AG04450 (cell line): ENCODE data around the gene TLE2. TPM values are rescaled to one million over a fixed set of nuclear protein-coding genes. Genes with fewer than 3 reads are reported as not detected.

Experiments
- CTCF ChIA-PET: fragments of 300-600, 350-600 bp; formaldehyde crosslinking; extraction: SDS; loops from one replicate; lab custom pipeline; 2022; ENCODE audit warnings: antibody characterized with exemption, inconsistent platforms; lab: Charles Lee
- POLR2A ChIA-PET: fragments of 350-600 bp; formaldehyde crosslinking; extraction: SDS; loops from one replicate; lab custom pipeline; 2021; ENCODE audit warnings: antibody characterized with exemption, inconsistent platforms; lab: Yijun Ruan, JAX
- DNase-seq: peaks from one replicate; pipeline ENCODE4 v3.0.0-alpha.2; 2011; ENCODE audit warnings: low read depth, low spot score
- H3K27ac ChIP-seq: one replicate; pipeline ENCODE4 v1.5.1; 2012; ENCODE audit warnings: low read depth, low read length, control low read depth
- H3K27me3 ChIP-seq: one replicate; pipeline ENCODE4 v1.6.0; 2012; ENCODE audit warnings: low read length; ENCODE audit not compliant: control insufficient read depth, insufficient read depth
- H3K4me3 ChIP-seq: 2 replicates; pipeline ENCODE4 v1.5.1; 2011; ENCODE audit warnings: mild to moderate bottlenecking, low read depth, low read length, control low read depth
- H3K9me3 ChIP-seq: 2 replicates; pipeline ENCODE4 v1.5.1; 2012; ENCODE audit warnings: low read length; ENCODE audit not compliant: control insufficient read depth, insufficient read depth
- CTCF ChIP-seq: IDR thresholded peaks from 2 replicates; pipeline ENCODE4 v1.5.1; 2011; ENCODE audit warnings: low read depth, low read length, control low read depth, inconsistent platforms
- polyA plus RNA-seq: library from polyadenylated mRNA; depleted of rRNA; stranded (reverse); fragments of >200 nt; gene quantifications from 2 replicates; pipeline ENCODE4 v1.2.3, GENCODE V29; 2011

The TLE2 gene
- polyA plus RNA-seq, 1 experiment: 0.47 TPM

GRCh38 chr19:3004522-3004921, 24.6 kb downstream of the TLE2 start:
- CTCF ChIA-PET: no interaction called here
- POLR2A ChIA-PET: interaction anchor here (0.8 kb wide), 1 partner anchor 12 kb away, joined by 7 read pairs; no protein-coding TSS in a partner anchor
- no peaks in the 10 kb centered on the region; the same call in 1 of the 2 replicates for H3K9me3 ChIP-seq
- H3K4me3 ChIP-seq: no peak overlapping the region
- no peak for DNase-seq
- H3K27ac ChIP-seq: no peak overlapping the region
- peaks cover 3% of the 10 kb centered on the region for H3K27me3 ChIP-seq
- no peak for TF ChIP-seq CTCF

DNA sequence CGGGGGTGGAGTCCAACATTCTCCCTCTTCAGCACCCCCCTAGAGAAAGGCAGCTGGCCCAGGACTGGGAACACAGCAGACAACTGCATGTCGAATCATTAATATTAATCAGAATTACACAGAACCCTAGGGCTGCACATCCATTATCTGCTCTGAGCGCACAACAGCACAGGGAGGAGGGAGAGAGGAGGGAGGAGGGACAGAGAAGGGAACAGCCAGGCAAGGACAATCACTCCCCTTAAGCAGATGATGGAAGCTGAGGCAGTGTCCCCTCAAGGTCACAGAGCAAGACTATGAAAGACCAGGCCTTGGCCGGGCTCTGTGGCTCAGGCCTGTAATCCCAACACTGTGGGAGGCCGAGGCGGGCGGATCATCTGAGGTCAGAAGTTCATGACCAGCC, 26.0 kb downstream of the TLE2 start:
- CTCF ChIA-PET: interaction anchor here (0.6 kb wide), 1 partner anchor 74 kb away, joined by 4 read pairs; no protein-coding TSS in a partner anchor
- POLR2A ChIA-PET: no interaction called here

GRCh38 chr19:3001235-3001800, 27.8 kb downstream of the TLE2 start:
- ChIA-PET POLR2A (no interaction called here), CTCF (no interaction called here)
- H3K27ac ChIP-seq: no peak overlapping the region
- DNase-seq: no peak
- peaks cover 5% of the 10 kb centered on the region; the same call in 1 of the 2 replicates for H3K9me3 ChIP-seq
- TF ChIP-seq CTCF: no peak
- no peak overlapping the region for H3K4me3 ChIP-seq
- peaks cover under 1% of the 10 kb centered on the region for H3K27me3 ChIP-seq

More for the DNA sequence above, 26.0 kb downstream of the TLE2 start:
- TF ChIP-seq CTCF: no peak
- Histone ChIP-seq H3K27ac (no peak overlapping the region), H3K9me3 (peaks cover 5% of the 10 kb centered on the region; the same call in 1 of the 2 replicates), H3K4me3 (no peak overlapping the region), H3K27me3 (no peaks in the 10 kb centered on the region)
- DNase-seq: no peak

GRCh38 chr19:2998642-2999041, 30.4 kb downstream of the TLE2 start:
- Histone ChIP-seq H3K9me3 (peaks cover 5% of the 10 kb centered on the region; the same call in 1 of the 2 replicates), H3K27me3 (peaks cover 7% of the 10 kb centered on the region), H3K27ac (no peak overlapping the region), H3K4me3 (no peak overlapping the region)
- ChIA-PET POLR2A (no interaction called here), CTCF (no interaction called here)
- no peak for DNase-seq
- TF ChIP-seq CTCF: no peak

GRCh38 chr19:2997720-2998119, 31.4 kb downstream of the TLE2 start:
- Histone ChIP-seq H3K9me3 (peaks cover 5% of the 10 kb centered on the region; the same call in 1 of the 2 replicates), H3K4me3 (no peak overlapping the region), H3K27me3 (peaks cover 7% of the 10 kb centered on the region), H3K27ac (no peak overlapping the region)
- no peak for TF ChIP-seq CTCF
- CTCF ChIA-PET: no interaction called here
- POLR2A ChIA-PET: no interaction called here
- no peak for DNase-seq
